K562 (cell line): Measurements from ENCODE around the gene SLC25A21. TPM values are rescaled to one million over a fixed set of nuclear protein-coding genes. Genes with fewer than 3 reads are reported as not detected.

ENCODE experiments used
- ATAC-seq: fragments of 200-7000 bp; cut with Tn5 transposase; 3 replicates; pipeline ENCODE4 v1.9.1; 2020; ENCODE audit warnings: moderate library complexity
- BruUV-seq: library from RNA; stranded (reverse); fragments of 400-500 nt; replicated peaks from 2 replicates; lab custom pipeline; 2021; lab: Mats Ljungman, UMichigan
- CTCF ChIA-PET: fragments of 300-600 bp; formaldehyde crosslinking; extraction: SDS; loops from one replicate; lab custom pipeline; 2021; ENCODE audit warnings: low intra/inter-chr PET ratio; lab: Yijun Ruan, JAX
- POLR2A ChIA-PET: fragments of 300-600, 350-650 bp; sonication (Branson Sonifier 250); formaldehyde crosslinking; extraction: SDS; loops from one replicate; lab custom pipeline; 2021; ENCODE audit warnings: antibody characterized with exemption, inconsistent platforms; lab: Yijun Ruan, JAX
- DNase-seq, 4 experiments: peaks; one replicate each; pipeline versions ENCODE4 v3.0.0 to v3.0.0-alpha.2; 2011 to 2018; ENCODE audit warnings: low spot score in 3 of 4, mixed read lengths in 3 of 4; ENCODE audit errors: extremely low read depth in 1 of 4
- FAIRE-seq: peaks from 2 replicates; lab custom pipeline; 2011; peaks lifted over from hg19 to GRCh38; lab: Jason Lieb, UNC
- H2AFZ ChIP-seq: 2 replicates; pipeline ENCODE4 v1.6.0; 2011; ENCODE audit warnings: low read depth, low read length, control low read depth, inconsistent platforms
- H3K27ac ChIP-seq: fragments of 200-600 bp; 3 replicates; pipeline ENCODE4 v1.8.0; 2011; ENCODE audit warnings: low read depth, mild to moderate bottlenecking, control low read depth, inconsistent platforms, low read length, moderate library complexity, mixed read lengths; ENCODE audit errors: extremely low read depth
- H3K27me3 ChIP-seq, 2 experiments: fragments of 300-600 bp in 1 of 2; 2 replicates in 1 of 2; 3 replicates in 1 of 2; pipeline versions ENCODE4 v1.6.0 to v1.8.0; 2011; ENCODE audit warnings: inconsistent platforms in 2 of 2, low read length in 2 of 2, mild to moderate bottlenecking in 1 of 2, mixed read lengths in 1 of 2, moderate library complexity in 1 of 2; ENCODE audit not compliant: control insufficient read depth in 2 of 2, insufficient read depth in 2 of 2
- H3K36me3 ChIP-seq: fragments of 300-600 bp; 3 replicates; pipeline ENCODE4 v1.8.0; 2011; ENCODE audit warnings: mild to moderate bottlenecking, low read length, inconsistent platforms; ENCODE audit not compliant: control insufficient read depth, insufficient read depth
- H3K4me1 ChIP-seq, 2 experiments: fragments of 200-600 bp in 1 of 2; replicated peaks in 1 of 2; 2 replicates in 1 of 2; 3 replicates in 1 of 2; pipeline versions ENCODE4 v1.5.1 to v1.8.0; 2011; ENCODE audit warnings: inconsistent platforms in 2 of 2, low read length in 2 of 2, mild to moderate bottlenecking in 1 of 2, mixed read lengths in 1 of 2, moderate library complexity in 1 of 2; ENCODE audit not compliant: control insufficient read depth in 2 of 2, insufficient read depth in 2 of 2
- H3K4me2 ChIP-seq: 2 replicates; pipeline ENCODE4 v1.6.1; 2011; ENCODE audit warnings: low read length, control low read depth, inconsistent platforms, mixed read lengths; ENCODE audit not compliant: insufficient read depth
- H3K4me3 ChIP-seq: fragments of 200-600 bp; sonication (generic), shearing (Covaris generic); 2 replicates; pipeline ENCODE4 v1.5.1; 2016; ENCODE audit warnings: control low read depth, inconsistent platforms
- H3K79me2 ChIP-seq: fragments of 200-600 bp; 3 replicates; pipeline ENCODE4 v1.8.0; 2011; ENCODE audit warnings: low read length, inconsistent platforms; ENCODE audit not compliant: control insufficient read depth, insufficient read depth
- H3K9ac ChIP-seq, 2 experiments: 2 replicates each; pipeline versions ENCODE4 v1.6.0 to v1.6.1; 2011; ENCODE audit warnings: low read depth in 2 of 2, low read length in 2 of 2, control low read depth in 1 of 2, inconsistent platforms in 1 of 2, mild to moderate bottlenecking in 1 of 2, mixed read lengths in 1 of 2; ENCODE audit not compliant: insufficient read depth in 1 of 2
- H3K9me1 ChIP-seq: one replicate; pipeline ENCODE4 v1.6.0; 2011; ENCODE audit warnings: inconsistent platforms, mild to moderate bottlenecking, low read length, moderate library complexity; ENCODE audit not compliant: control insufficient read depth, insufficient read depth
- H3K9me3 ChIP-seq: replicated peaks from 2 replicates; pipeline ENCODE4 v1.5.1; 2011; ENCODE audit warnings: low read depth, low read length, inconsistent platforms; ENCODE audit not compliant: control insufficient read depth, insufficient read depth
- H4K20me1 ChIP-seq: replicated peaks from 2 replicates; pipeline ENCODE4 v1.6.1; 2011; ENCODE audit warnings: low read length, inconsistent platforms, mixed read lengths; ENCODE audit not compliant: control insufficient read depth, insufficient read depth
- CHCHD3 ChIP-seq: fragments of 250-450 bp; sonication (Bioruptor Pico); IDR thresholded peaks from 2 replicates; pipeline ENCODE4 v2.1.2; 2022; ENCODE audit warnings: mild to moderate bottlenecking
- ELF4 ChIP-seq: fragments of 450-650 bp; formaldehyde crosslinking; IDR thresholded peaks from 2 replicates; pipeline ENCODE4 v1.4.0; 2022; ENCODE audit warnings: missing genetic modification characterization
- EWSR1 ChIP-seq: fragments of 450-650 bp; IDR thresholded peaks from 2 replicates; pipeline ENCODE4 v1.6.1; 2018; ENCODE audit warnings: borderline replicate concordance, mild to moderate bottlenecking, low read depth, moderate library complexity; ENCODE audit not compliant: partially characterized antibody
- NFXL1 ChIP-seq: fragments of 450-650 bp; formaldehyde crosslinking; IDR thresholded peaks from 2 replicates; pipeline ENCODE4 v1.4.0; 2021; ENCODE audit warnings: mild to moderate bottlenecking
- SMC3 ChIP-seq: conservative IDR thresholded peaks from 2 replicates; pipeline ENCODE4 v1.6.1; 2011; ENCODE audit warnings: low read depth, low read length, improper control_type of control experiment; ENCODE audit not compliant: insufficient read depth
- TEAD2 ChIP-seq: fragments of 450-650 bp; IDR thresholded peaks from 2 replicates; pipeline ENCODE4 v1.6.1; 2016; ENCODE audit warnings: missing genetic modification characterization, control low read depth, missing compliant biosample characterization
- TSC22D4 ChIP-seq: fragments of 450-650 bp; IDR thresholded peaks from 2 replicates; pipeline ENCODE4 v1.6.1; 2016; ENCODE audit warnings: missing genetic modification characterization, missing biosample characterization, control low read depth
- ZNF3 ChIP-seq: fragments of 250-450 bp; sonication (Bioruptor Pico); IDR thresholded peaks from 2 replicates; pipeline ENCODE4 v1.5.0; 2021; ENCODE audit warnings: mild to moderate bottlenecking, moderate library complexity
- ZNF699 ChIP-seq: fragments of 250-450 bp; sonication (Bioruptor Pico); IDR thresholded peaks from 2 replicates; pipeline ENCODE4 v1.8.0; 2021; ENCODE audit warnings: mild to moderate bottlenecking, moderate library complexity; ENCODE audit not compliant: insufficient replicate concordance
- WGBS: fragments of 100-300 bp; shearing (Covaris generic); methylation state at CpG from one replicate; pipeline ENCODE4 v1.1.6; 2016; ENCODE audit warnings: low coverage, mixed read lengths; ENCODE audit not compliant: insufficient coverage; ENCODE audit errors: missing lambda C conversion rate; 5-methylcytosine and 5-hydroxymethylcytosine counted together
- in situ Hi-C: fragments of 300-500 bp; cut with MboI; formaldehyde crosslinking; loops from 4 replicates; pipeline ENCODE4 v1.15.0; 2018; ENCODE audit warnings: inconsistent platforms, mixed read lengths
- intact Hi-C: fragments of 100-400 bp; cut with micrococcal nuclease; formaldehyde crosslinking; loops from 2 replicates; pipeline ENCODE4 v1.14.2; 2022
- polyA plus RNA-seq, 8 experiments: library from polyadenylated mRNA; depleted of rRNA in 4 of 8; stranded (reverse) in 5 of 8; unstranded in 3 of 8; fragments of >200 nt; fragmentation: Nextera tagmentation in 2 of 8; fragmentation: Illumina TruSeq in 1 of 8; extraction: Ambion mirVana in 2 of 8; extraction: Trizol in 1 of 8; gene quantifications; 2 replicates each; pipeline versions ENCODE4 v1.2.1 to v1.2.3, GENCODE V29; 2011 to 2014; ENCODE audit warnings: inconsistent platforms in 1 of 8, missing spikeins in 1 of 8
- total RNA-seq, 7 experiments: library from RNA; depleted of rRNA in 6 of 7; stranded (reverse); fragments of >200 nt in 6 of 7; fragmentation: Illumina TruSeq in 2 of 7; extraction: Trizol in 2 of 7; gene quantifications; 2 replicates each; pipeline versions ENCODE4 v1.2.1 to v1.2.3, GENCODE V29; 2011 to 2021; ENCODE audit warnings: low replicate concordance in 1 of 7
- TF ChIP-seq, protein P1 (sequence below): fragments of 150-350 bp; IDR thresholded peaks from 2 replicates; pipeline ENCODE4 v1.6.1; 2014; ENCODE audit warnings: low read depth, mild to moderate bottlenecking, low read length, borderline replicate concordance
- TF ChIP-seq, protein P2 (sequence below): fragments of 450-650 bp; formaldehyde crosslinking; IDR thresholded peaks from 2 replicates; pipeline ENCODE4 v1.4.0; 2022; ENCODE audit warnings: missing genetic modification characterization
- TF ChIP-seq, protein P3 (sequence below): fragments of 450-650 bp; IDR thresholded peaks from 2 replicates; pipeline ENCODE4 v1.6.1; 2016; ENCODE audit warnings: antibody characterized with exemption
- TF ChIP-seq, protein P4 (sequence below): fragments of 450-650 bp; conservative IDR thresholded peaks from 2 replicates; pipeline ENCODE4 v1.6.1; 2016; ENCODE audit warnings: missing genetic modification characterization, low read depth, mild to moderate bottlenecking, control low read depth, missing compliant biosample characterization

The SLC25A21 gene
- total and polyA plus RNA-seq, 9 of the 15 experiments (the other 6 are each of a cell fraction or from before 2014, with no cell fraction given) = 15.2 to 46.7 (median 28.7) TPM

DNA sequence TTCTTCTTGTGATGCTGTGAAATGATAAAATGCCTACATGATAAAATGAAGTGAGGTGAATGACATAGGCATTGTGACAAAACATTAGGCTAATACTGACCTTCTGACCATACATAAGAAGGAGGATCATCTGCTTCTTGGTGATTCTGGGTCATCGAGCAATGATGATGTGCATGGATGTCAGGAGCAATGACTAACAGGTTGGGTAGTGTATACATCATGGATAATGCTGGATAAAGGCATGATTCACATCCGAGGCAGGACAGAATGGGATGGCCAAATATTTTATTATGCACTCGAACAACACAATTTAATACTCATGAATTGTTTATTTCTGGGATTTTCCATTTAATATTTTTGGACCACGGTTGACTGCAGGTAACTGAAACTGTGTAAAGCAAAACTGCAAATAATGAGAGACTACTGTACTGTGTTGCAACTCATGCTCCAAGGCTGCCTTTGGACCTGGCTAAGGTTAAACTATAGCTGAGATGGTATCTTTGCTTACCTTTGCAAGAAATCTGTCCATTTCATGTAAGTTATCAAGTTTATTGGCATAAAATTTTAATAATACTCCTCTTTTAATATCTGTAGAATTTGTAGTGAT, 7.6 kb upstream of the SLC25A21 start:
- Histone ChIP-seq H2AFZ (no peak overlapping the region), H3K4me2 (no peak overlapping the region), H3K4me1 (peaks cover 0 to 3% of the 10 kb centered on the region in 2 experiments; a peak in 1 of 5 replicates), H3K9ac (no peak overlapping the region), H3K27ac (no peak overlapping the region), H3K79me2 (no peaks in the 10 kb centered on the region), H3K9me3 (no peaks in the 10 kb centered on the region), H4K20me1 (no peaks in the 10 kb centered on the region), H3K4me3 (no peak overlapping the region), H3K9me1 (no peaks in the 10 kb centered on the region), H3K27me3 (no peaks in the 10 kb centered on the region), H3K36me3 (no peaks in the 10 kb centered on the region)
- ChIA-PET CTCF (no interaction called here), POLR2A (no interaction called here)
- FAIRE-seq (no peak), ATAC-seq (no peak), DNase-seq (no peak)
- WGBS = 51% methylated on average over 4 of the region's 4 CpGs
- in situ Hi-C loops (no loop called here), intact Hi-C loops (no loop called here)
- no TSS peak for BruUV-seq
- TF ChIP-seq, protein P1, sequence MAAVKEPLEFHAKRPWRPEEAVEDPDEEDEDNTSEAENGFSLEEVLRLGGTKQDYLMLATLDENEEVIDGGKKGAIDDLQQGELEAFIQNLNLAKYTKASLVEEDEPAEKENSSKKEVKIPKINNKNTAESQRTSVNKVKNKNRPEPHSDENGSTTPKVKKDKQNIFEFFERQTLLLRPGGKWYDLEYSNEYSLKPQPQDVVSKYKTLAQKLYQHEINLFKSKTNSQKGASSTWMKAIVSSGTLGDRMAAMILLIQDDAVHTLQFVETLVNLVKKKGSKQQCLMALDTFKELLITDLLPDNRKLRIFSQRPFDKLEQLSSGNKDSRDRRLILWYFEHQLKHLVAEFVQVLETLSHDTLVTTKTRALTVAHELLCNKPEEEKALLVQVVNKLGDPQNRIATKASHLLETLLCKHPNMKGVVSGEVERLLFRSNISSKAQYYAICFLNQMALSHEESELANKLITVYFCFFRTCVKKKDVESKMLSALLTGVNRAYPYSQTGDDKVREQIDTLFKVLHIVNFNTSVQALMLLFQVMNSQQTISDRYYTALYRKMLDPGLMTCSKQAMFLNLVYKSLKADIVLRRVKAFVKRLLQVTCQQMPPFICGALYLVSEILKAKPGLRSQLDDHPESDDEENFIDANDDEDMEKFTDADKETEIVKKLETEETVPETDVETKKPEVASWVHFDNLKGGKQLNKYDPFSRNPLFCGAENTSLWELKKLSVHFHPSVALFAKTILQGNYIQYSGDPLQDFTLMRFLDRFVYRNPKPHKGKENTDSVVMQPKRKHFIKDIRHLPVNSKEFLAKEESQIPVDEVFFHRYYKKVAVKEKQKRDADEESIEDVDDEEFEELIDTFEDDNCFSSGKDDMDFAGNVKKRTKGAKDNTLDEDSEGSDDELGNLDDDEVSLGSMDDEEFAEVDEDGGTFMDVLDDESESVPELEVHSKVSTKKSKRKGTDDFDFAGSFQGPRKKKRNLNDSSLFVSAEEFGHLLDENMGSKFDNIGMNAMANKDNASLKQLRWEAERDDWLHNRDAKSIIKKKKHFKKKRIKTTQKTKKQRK = no peak
- TF ChIP-seq, protein P2, sequence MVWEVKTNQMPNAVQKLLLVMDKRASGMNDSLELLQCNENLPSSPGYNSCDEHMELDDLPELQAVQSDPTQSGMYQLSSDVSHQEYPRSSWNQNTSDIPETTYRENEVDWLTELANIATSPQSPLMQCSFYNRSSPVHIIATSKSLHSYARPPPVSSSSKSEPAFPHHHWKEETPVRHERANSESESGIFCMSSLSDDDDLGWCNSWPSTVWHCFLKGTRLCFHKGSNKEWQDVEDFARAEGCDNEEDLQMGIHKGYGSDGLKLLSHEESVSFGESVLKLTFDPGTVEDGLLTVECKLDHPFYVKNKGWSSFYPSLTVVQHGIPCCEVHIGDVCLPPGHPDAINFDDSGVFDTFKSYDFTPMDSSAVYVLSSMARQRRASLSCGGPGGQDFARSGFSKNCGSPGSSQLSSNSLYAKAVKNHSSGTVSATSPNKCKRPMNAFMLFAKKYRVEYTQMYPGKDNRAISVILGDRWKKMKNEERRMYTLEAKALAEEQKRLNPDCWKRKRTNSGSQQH (CRISPR knock-in tag) = no peak
- TF ChIP-seq NFXL1 (CRISPR knock-in tag) (no peak), ZNF3 (no peak), ZNF699 (CRISPR knock-in tag) (no peak), ELF4 (CRISPR knock-in tag) (no peak), TSC22D4 (tag) (no peak), TEAD2 (tag) (no peak), CHCHD3 (no peak), EWSR1 (no peak), SMC3 (no peak)
- TF ChIP-seq, protein P3, sequence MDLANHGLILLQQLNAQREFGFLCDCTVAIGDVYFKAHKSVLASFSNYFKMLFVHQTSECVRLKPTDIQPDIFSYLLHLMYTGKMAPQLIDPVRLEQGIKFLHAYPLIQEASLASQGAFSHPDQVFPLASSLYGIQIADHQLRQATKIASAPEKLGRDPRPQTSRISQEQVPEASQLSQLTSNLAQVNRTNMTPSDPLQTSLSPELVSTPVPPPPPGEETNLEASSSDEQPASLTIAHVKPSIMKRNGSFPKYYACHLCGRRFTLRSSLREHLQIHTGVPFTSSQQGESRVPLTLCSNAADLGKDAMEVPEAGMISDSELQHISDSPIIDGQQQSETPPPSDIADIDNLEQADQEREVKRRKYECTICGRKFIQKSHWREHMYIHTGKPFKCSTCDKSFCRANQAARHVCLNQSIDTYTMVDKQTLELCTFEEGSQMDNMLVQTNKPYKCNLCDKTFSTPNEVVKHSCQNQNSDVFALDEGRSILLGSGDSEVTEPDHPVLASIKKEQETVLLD = no peak
- TF ChIP-seq, protein P4, sequence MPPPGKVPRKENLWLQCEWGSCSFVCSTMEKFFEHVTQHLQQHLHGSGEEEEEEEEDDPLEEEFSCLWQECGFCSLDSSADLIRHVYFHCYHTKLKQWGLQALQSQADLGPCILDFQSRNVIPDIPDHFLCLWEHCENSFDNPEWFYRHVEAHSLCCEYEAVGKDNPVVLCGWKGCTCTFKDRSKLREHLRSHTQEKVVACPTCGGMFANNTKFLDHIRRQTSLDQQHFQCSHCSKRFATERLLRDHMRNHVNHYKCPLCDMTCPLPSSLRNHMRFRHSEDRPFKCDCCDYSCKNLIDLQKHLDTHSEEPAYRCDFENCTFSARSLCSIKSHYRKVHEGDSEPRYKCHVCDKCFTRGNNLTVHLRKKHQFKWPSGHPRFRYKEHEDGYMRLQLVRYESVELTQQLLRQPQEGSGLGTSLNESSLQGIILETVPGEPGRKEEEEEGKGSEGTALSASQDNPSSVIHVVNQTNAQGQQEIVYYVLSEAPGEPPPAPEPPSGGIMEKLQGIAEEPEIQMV = no peak
